Esophagus squamous epithelium (tissue), 5 donors: Measurements from ENCODE around the gene RFC4. TPM values are rescaled to one million over a fixed set of nuclear protein-coding genes. Genes with fewer than 3 reads are reported as not detected.

ENCODE experiments used
- DNase-seq: peaks from one replicate; lab custom pipeline; 2025; lab: John Stamatoyannopoulos, UW
- H3K27ac ChIP-seq, 4 donors: fragments of 200-600 bp; sonication (generic); one replicate each; pipeline ENCODE4 v1.5.1; 2016 to 2019; ENCODE audit warnings: mild to moderate bottlenecking in 1 of 4
- H3K27me3 ChIP-seq, 4 donors: fragments of 200-600 bp; sonication (generic); 1 replicate in 3 of 4; 2 replicates in 1 of 4; pipeline versions ENCODE4 v1.5.1 to v1.6.0; 2017 to 2021; ENCODE audit warnings: antibody characterized with exemption in 1 of 4
- H3K36me3 ChIP-seq, 3 donors: fragments of 200-600 bp; sonication (generic); one replicate each; pipeline ENCODE4 v1.5.1; 2016 to 2019
- H3K4me1 ChIP-seq, 3 donors: fragments of 200-600 bp; sonication (generic); one replicate each; pipeline ENCODE4 v1.5.1; 2017 to 2019
- H3K4me3 ChIP-seq, 4 donors: fragments of 200-600 bp; sonication (generic); 1 replicate in 3 of 4; 2 replicates in 1 of 4; pipeline ENCODE4 v1.5.1; 2016 to 2019; ENCODE audit warnings: mild to moderate bottlenecking in 2 of 4, moderate library complexity in 1 of 4
- H3K9me3 ChIP-seq, 3 donors: fragments of 200-600 bp; sonication (generic); one replicate each; pipeline ENCODE4 v1.5.1; 2016 to 2019
- POLR2A ChIP-seq, 4 donors: fragments of 450-650 bp; IDR thresholded peaks; one replicate each; pipeline ENCODE4 v1.6.1; 2017; ENCODE audit warnings: antibody characterized with exemption in 4 of 4, mild to moderate bottlenecking in 4 of 4, moderate library complexity in 3 of 4
- WGBS, 2 donors: methylation state at CpG; one replicate each; pipeline ENCODE4 v1.1.5; 2018; 5-methylcytosine and 5-hydroxymethylcytosine counted together
- intact Hi-C: fragments of 100-400 bp; cut with DNase I; formaldehyde crosslinking; loops from one replicate; pipeline ENCODE4 v1.15.0; 2022
- total RNA-seq, 4 donors: library from RNA; depleted of rRNA; stranded (reverse); fragments of >200 nt; gene quantifications; one replicate each; pipeline ENCODE4 v1.1.0, GENCODE V29; 2016
- TF ChIP-seq, protein P1 (sequence below), 6 experiments: fragments of 450-650 bp in 4 of 6; fragments of 200-600 bp in 2 of 6; sonication (generic) in 2 of 6; IDR thresholded peaks; one replicate each; pipeline ENCODE4 v1.5.1; 2016 to 2019; ENCODE audit warnings: antibody characterized with exemption in 6 of 6, mild to moderate bottlenecking in 4 of 6, moderate library complexity in 4 of 6
- donor health status: DM: yes; HTN: yes; CAD: no.

Gene RFC4
- total RNA-seq, 4 donors from 2014 or later = 6.6 to 23.5 (median 15.9) TPM

- H3K27ac ChIP-seq = no peak overlapping the region
- intact Hi-C loops = loop anchor here (10.0 kb wide), 1 partner anchor 315 kb away; no protein-coding TSS in a partner anchor
- H3K9me3 ChIP-seq = no peaks in the 10 kb centered on the region
- no peak overlapping the region for H3K4me3 ChIP-seq
- H3K4me1 ChIP-seq = no peaks in the 10 kb centered on the region
- TF ChIP-seq, protein P1, sequence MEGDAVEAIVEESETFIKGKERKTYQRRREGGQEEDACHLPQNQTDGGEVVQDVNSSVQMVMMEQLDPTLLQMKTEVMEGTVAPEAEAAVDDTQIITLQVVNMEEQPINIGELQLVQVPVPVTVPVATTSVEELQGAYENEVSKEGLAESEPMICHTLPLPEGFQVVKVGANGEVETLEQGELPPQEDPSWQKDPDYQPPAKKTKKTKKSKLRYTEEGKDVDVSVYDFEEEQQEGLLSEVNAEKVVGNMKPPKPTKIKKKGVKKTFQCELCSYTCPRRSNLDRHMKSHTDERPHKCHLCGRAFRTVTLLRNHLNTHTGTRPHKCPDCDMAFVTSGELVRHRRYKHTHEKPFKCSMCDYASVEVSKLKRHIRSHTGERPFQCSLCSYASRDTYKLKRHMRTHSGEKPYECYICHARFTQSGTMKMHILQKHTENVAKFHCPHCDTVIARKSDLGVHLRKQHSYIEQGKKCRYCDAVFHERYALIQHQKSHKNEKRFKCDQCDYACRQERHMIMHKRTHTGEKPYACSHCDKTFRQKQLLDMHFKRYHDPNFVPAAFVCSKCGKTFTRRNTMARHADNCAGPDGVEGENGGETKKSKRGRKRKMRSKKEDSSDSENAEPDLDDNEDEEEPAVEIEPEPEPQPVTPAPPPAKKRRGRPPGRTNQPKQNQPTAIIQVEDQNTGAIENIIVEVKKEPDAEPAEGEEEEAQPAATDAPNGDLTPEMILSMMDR (IDR thresholded peaks at IDR 0.05) = peak in 4 of 6 experiments; percentile 11 to 46 (median 36)
- TF ChIP-seq POLR2A (IDR thresholded peaks at IDR 0.05) = no peak
- H3K27me3 ChIP-seq = peaks cover 0 to 55% (median 0%) of the 10 kb centered on the region in 4 donors
- no peak for DNase-seq
- WGBS, 2 donors = 0 to 5% methylated on average over 1 of the region's 1 CpG
- no peaks in the 10 kb centered on the region for H3K36me3 ChIP-seq
These were observed 43.2 kb upstream of the RFC4 start for GRCh38 chr3:186849374-186849975.

DNA sequence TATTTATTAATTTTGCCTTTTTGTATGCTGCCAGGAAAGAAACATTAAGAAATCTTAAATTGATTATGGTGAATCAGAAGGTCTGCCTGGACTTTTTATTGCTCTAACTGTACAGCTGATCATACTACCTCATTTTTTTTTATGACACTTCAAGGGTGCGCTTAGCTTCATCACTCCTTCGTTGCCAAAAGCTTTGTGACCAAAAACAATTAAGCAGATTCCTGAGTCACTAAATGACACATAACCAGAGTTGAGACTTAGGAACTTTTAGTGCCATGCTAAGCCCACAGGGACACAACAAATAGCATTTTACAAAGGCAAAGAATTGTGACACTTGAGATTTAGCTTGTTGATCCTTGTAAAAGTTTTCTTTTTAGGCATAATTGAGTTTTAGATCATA lies 41.2 kb upstream of the RFC4 start:
- no peaks in the 10 kb centered on the region for H3K4me1 ChIP-seq
- DNase-seq = no peak
- no peaks in the 10 kb centered on the region for H3K36me3 ChIP-seq
- H3K27me3 ChIP-seq = peaks cover 0 to 66% (median 0%) of the 10 kb centered on the region in 4 donors
- no peaks in the 10 kb centered on the region for H3K9me3 ChIP-seq
- no peak overlapping the region for H3K4me3 ChIP-seq
- intact Hi-C loops = loop anchor here (10.0 kb wide), 1 partner anchor 317 kb away; no protein-coding TSS in a partner anchor
- WGBS, 2 donors = 56 to 59% methylated on average over 2 of the region's 2 CpGs
- TF ChIP-seq, protein P1 (IDR thresholded peaks at IDR 0.05) = no peak
- no peak overlapping the region for H3K27ac ChIP-seq

DNA sequence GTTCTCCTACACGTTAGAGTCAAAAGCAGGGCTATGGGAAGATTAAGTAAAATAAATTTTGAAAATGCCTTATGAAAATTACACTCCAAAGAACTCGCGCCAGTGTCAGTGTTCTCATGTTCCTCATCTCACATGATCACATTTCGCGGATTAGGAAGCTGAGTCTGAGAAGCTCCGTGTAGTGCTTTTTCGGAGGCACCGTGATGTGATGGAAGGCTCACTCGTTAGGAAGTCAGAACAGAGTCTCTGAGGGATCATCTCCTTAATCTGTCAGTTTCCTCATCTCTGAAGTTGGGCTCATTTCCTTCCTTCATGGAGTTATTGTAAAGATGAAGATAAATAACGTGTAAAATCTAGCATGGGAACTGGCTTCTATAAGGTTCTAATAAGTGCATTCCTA lies 39.5 kb upstream of the RFC4 start:
- WGBS, 2 donors = 71 to 72% methylated on average over 10 of the region's 10 CpGs
- Histone ChIP-seq H3K27me3 (peaks cover 0 to 68% (median 0%) of the 10 kb centered on the region in 4 donors), H3K27ac (no peak overlapping the region), H3K9me3 (no peaks in the 10 kb centered on the region), H3K4me1 (no peaks in the 10 kb centered on the region), H3K4me3 (no peak overlapping the region), H3K36me3 (no peaks in the 10 kb centered on the region)
- DNase-seq = no peak
- intact Hi-C loops = loop anchor here (10.0 kb wide), 1 partner anchor 319 kb away; no protein-coding TSS in a partner anchor
- no peak for TF ChIP-seq POLR2A (IDR thresholded peaks at IDR 0.05)

- H3K27ac ChIP-seq = no peak overlapping the region
- intact Hi-C loops = loop anchor here (10.0 kb wide), 1 partner anchor 320 kb away; no protein-coding TSS in a partner anchor
- DNase-seq = no peak
These were observed 38.6 kb upstream of the RFC4 start for GRCh38 chr3:186844908-186845307.

DNA sequence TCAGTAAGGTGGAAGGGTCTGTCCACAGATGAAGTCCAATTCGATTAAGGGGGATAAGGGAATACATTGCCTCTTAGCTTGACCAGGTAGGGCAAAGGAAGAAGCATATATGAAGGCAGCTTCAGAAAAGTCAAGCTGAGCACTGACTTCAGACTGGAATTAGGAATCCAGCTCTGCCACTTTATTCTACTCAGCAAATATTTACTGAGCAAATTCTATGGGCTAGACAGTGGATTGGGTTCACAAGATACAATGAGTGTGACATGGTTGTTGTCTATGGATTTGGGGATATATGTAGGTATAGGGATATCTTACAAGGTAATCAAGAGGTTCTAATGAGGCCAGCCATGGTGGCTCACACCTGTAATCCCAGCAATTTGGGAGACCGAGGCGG lies 36.8 kb upstream of the RFC4 start:
- intact Hi-C loops = loop anchor here (10.0 kb wide), 1 partner anchor 322 kb away; no protein-coding TSS in a partner anchor
- DNase-seq = no peak

More at GRCh38 chr3:186844908-186845307, 38.6 kb upstream of the RFC4 start:
- no peaks in the 10 kb centered on the region for H3K4me1 ChIP-seq
- no peak for TF ChIP-seq POLR2A (IDR thresholded peaks at IDR 0.05)
- TF ChIP-seq, protein P1 (IDR thresholded peaks at IDR 0.05) = no peak
- peaks cover 0 to 68% (median 0%) of the 10 kb centered on the region in 4 donors for H3K27me3 ChIP-seq
- H3K36me3 ChIP-seq = no peaks in the 10 kb centered on the region
- H3K4me3 ChIP-seq = no peak overlapping the region
- WGBS, 2 donors = 79 to 82% methylated on average over 10 to 11 of the region's 11 CpGs
- no peaks in the 10 kb centered on the region for H3K9me3 ChIP-seq

More for the DNA sequence above, 36.8 kb upstream of the RFC4 start:
- WGBS, 2 donors = 67 to 84% methylated on average over 2 to 3 of the region's 3 CpGs
- H3K9me3 ChIP-seq = no peaks in the 10 kb centered on the region
- TF ChIP-seq POLR2A (IDR thresholded peaks at IDR 0.05) = no peak
- TF ChIP-seq, protein P1 (IDR thresholded peaks at IDR 0.05) = no peak
- peaks cover 0 to 64% (median 0%) of the 10 kb centered on the region in 4 donors for H3K27me3 ChIP-seq
- no peak overlapping the region for H3K27ac ChIP-seq
- H3K4me1 ChIP-seq = no peaks in the 10 kb centered on the region
- H3K36me3 ChIP-seq = no peaks in the 10 kb centered on the region
- no peak overlapping the region for H3K4me3 ChIP-seq
